Measurements from ENCODE around the gene CYB561. TPM values are rescaled to one million over a fixed set of nuclear protein-coding genes. Genes with fewer than 3 reads are reported as not detected.

The CYB561 gene
- total and polyA plus RNA-seq, 2 donors (not counting 1 experiment from before 2014, with no cell fraction given): 3.5 to 4.9 TPM

GRCh38 chr17:63464691-63465236 lies 18.7 kb upstream of the CYB561 start:
- DNase-seq (no peak), ATAC-seq (ENCODE audit: low read depth) (no peak)
- no CpG with 5 or more reads among the region's 4 CpGs for WGBS (ENCODE audit: insufficient coverage)
- Histone ChIP-seq H3K4me1 (ENCODE audit: control insufficient read depth in 2 of 2, insufficient read depth in 2 of 2, low read length in 2 of 2) (peaks cover 18 to 27% of the 10 kb centered on the region in 2 donors), H3K27me3 (replicated peaks in 1 of 4; ENCODE audit: control extremely low read depth in 1 of 4, control insufficient read depth in 3 of 4, insufficient read depth in 4 of 4, low read length in 3 of 4) (no peaks in the 10 kb centered on the region), H3K9me3 (ENCODE audit: control extremely low read depth in 1 of 3, control insufficient read depth in 2 of 3, insufficient read depth in 1 of 3, low read length in 2 of 3) (peaks cover 0 to 21% (median 0%) of the 10 kb centered on the region in 3 donors), H3K36me3 (replicated peaks in 1 of 2; ENCODE audit: control extremely low read depth in 1 of 2, control insufficient read depth in 1 of 2, extremely low read depth in 1 of 2, insufficient read depth in 2 of 2, low read length in 1 of 2) (no peaks in the 10 kb centered on the region), H3K4me3 (ENCODE audit: control extremely low read depth in 1 of 5, extremely low read depth in 1 of 5, insufficient read depth in 1 of 5, low read depth in 2 of 5, low read length in 4 of 5) (no peak overlapping the region), H4K20me1 (ENCODE audit: control insufficient read depth, insufficient read depth, low read length, poor library complexity, severe bottlenecking) (no peaks in the 10 kb centered on the region), H3K9ac (ENCODE audit: low read length) (no peak overlapping the region), H3K79me2 (ENCODE audit: control insufficient read depth, insufficient read depth, low read length) (no peaks in the 10 kb centered on the region), H2AFZ (ENCODE audit: insufficient read depth, low read depth, low read length, poor library complexity, severe bottlenecking) (no peak overlapping the region), H3K4me2 (replicated peaks; ENCODE audit: low read depth, low read length, poor library complexity, severe bottlenecking) (peak overlapping the region; percentile 9), H3K27ac (ENCODE audit: low read length in 2 of 2) (no peak overlapping the region)
- Mint-ChIP-seq H3K4me3 (peak overlapping the region; percentile 16), H3K27me3 (no peaks in the 10 kb centered on the region), H3K4me1 (peaks cover 31% of the 10 kb centered on the region), H3K9me3 (ENCODE audit: insufficient read depth) (no peaks in the 10 kb centered on the region), H3K27ac (no peak overlapping the region)
- POLR2A ChIA-PET: no interaction called here
- intact Hi-C loops (cut with micrococcal nuclease): no loop called here
- TF ChIP-seq CTCF (IDR thresholded peaks at IDR 0.05) (no peak), EZH2 (IDR thresholded peaks at IDR 0.05; ENCODE audit: borderline replicate concordance, insufficient read depth, low read depth, low read length, poor library complexity, severe bottlenecking) (no peak)
- CTCF ChIA-PET: interaction anchor here (0.6 kb wide), 1 partner anchor 157 kb away, joined by 3 read pairs; no protein-coding TSS in a partner anchor

GRCh38 chr17:63463771-63464170 lies 17.7 kb upstream of the CYB561 start:
- intact Hi-C loops (cut with micrococcal nuclease): no loop called here
- H3K4me1 Mint-ChIP-seq: peaks cover 31% of the 10 kb centered on the region
- DNase-seq: no peak
- Histone ChIP-seq H3K9me3 (ENCODE audit: control extremely low read depth in 1 of 3, control insufficient read depth in 2 of 3, insufficient read depth in 1 of 3, low read length in 2 of 3) (peaks cover 0 to 21% (median 0%) of the 10 kb centered on the region in 3 donors), H3K27ac (ENCODE audit: low read length in 2 of 2) (no peak overlapping the region), H3K79me2 (ENCODE audit: control insufficient read depth, insufficient read depth, low read length) (no peaks in the 10 kb centered on the region), H3K4me2 (replicated peaks; ENCODE audit: low read depth, low read length, poor library complexity, severe bottlenecking) (no peak overlapping the region), H3K4me3 (ENCODE audit: control extremely low read depth in 1 of 5, extremely low read depth in 1 of 5, insufficient read depth in 1 of 5, low read depth in 2 of 5, low read length in 4 of 5) (no peak overlapping the region), H4K20me1 (ENCODE audit: control insufficient read depth, insufficient read depth, low read length, poor library complexity, severe bottlenecking) (no peaks in the 10 kb centered on the region), H3K27me3 (replicated peaks in 1 of 4; ENCODE audit: control extremely low read depth in 1 of 4, control insufficient read depth in 3 of 4, insufficient read depth in 4 of 4, low read length in 3 of 4) (no peaks in the 10 kb centered on the region), H2AFZ (ENCODE audit: insufficient read depth, low read depth, low read length, poor library complexity, severe bottlenecking) (no peak overlapping the region), H3K36me3 (replicated peaks in 1 of 2; ENCODE audit: control extremely low read depth in 1 of 2, control insufficient read depth in 1 of 2, extremely low read depth in 1 of 2, insufficient read depth in 2 of 2, low read length in 1 of 2) (no peaks in the 10 kb centered on the region), H3K4me1 (ENCODE audit: control insufficient read depth in 2 of 2, insufficient read depth in 2 of 2, low read length in 2 of 2) (peaks cover 18 to 29% of the 10 kb centered on the region in 2 donors), H3K9ac (ENCODE audit: low read length) (no peak overlapping the region)
- CTCF ChIA-PET: interaction anchor here (0.8 kb wide), 1 partner anchor 15 kb away, joined by 3 read pairs; no protein-coding TSS in a partner anchor
- no peak for ATAC-seq (ENCODE audit: low read depth)
- H3K27ac Mint-ChIP-seq: peak overlapping the region; percentile 13
- TF ChIP-seq CTCF (IDR thresholded peaks at IDR 0.05) (no peak), EZH2 (IDR thresholded peaks at IDR 0.05; ENCODE audit: borderline replicate concordance, insufficient read depth, low read depth, low read length, poor library complexity, severe bottlenecking) (no peak)
- WGBS (ENCODE audit: insufficient coverage): 100% methylated on average over 1 of the region's 3 CpGs
- H3K4me3 Mint-ChIP-seq: no peak overlapping the region
- H3K9me3 Mint-ChIP-seq (ENCODE audit: insufficient read depth): no peaks in the 10 kb centered on the region
- H3K27me3 Mint-ChIP-seq: no peaks in the 10 kb centered on the region
- POLR2A ChIA-PET: no interaction called here
